ENCODE results near the gene MACROH2A2.
"Not testable (repeated sequence)": the region's sequence is repeated elsewhere in the genome, so short reads cannot be mapped to it uniquely, and the experiment has no call there.

MACROH2A2 gene

DNA sequence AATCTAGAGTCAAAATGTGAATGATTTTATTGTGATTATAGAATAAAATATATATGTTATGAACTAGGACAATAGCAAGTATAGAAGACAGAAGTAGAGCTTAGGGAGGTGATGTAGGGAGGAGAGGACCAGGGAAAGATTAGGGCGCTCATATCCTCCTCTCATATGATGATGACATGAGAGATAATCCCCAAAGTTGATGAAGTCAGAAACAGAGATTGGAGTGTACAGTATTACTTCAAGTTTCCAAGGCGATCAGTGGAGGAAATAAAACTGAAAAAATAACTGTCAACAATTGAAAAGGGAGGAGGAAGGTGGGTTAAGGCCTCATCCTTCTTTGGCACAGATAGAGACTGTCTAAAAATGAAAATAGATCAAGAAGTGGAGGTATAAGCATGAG lies 14.9 kb downstream of the MACROH2A2 start:
- DNase-seq (ENCODE audit: low read depth in 2 of 2): no peak

DNA sequence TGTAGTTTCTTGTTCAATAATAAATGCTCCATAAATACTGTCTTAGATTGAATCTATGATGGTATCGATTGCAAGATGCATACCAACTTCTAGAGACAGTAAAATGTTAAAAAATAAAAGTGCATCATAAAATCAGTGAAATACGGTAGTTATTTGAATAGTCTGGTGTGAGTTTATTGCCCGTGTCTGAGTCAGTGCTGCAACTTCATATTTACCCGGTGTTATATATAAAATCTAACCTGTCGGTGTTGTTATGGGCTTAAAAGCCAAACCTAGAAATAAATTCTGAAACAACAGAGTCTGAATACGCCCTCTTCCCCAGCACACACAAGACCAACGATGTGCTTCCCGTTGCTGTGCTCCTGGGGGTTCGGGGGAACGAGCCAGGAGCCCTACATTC lies 16.3 kb downstream of the MACROH2A2 start:
- DNase-seq (ENCODE audit: low read depth in 2 of 2): no peak

DNA sequence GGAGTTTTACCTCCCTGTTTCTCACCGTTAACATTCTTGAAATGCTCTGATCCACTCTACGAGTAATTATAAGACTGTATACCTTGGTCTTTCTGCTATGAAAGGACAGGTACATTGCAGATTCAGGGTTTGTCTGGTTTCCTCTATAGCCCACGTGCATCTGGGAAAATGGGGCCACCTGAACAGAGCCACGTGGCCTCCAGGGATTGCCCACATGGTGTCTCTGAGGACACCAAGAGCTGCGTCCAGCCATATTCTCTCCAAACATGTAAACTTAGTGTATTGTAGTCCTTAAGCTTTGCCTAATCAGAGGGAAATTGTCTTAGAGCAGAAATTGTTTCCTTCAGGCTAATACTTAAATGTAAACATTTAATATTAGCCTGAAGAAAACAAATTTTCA lies 16.7 kb downstream of the MACROH2A2 start:
- DNase-seq (ENCODE audit: low read depth in 2 of 2): no peak

DNA sequence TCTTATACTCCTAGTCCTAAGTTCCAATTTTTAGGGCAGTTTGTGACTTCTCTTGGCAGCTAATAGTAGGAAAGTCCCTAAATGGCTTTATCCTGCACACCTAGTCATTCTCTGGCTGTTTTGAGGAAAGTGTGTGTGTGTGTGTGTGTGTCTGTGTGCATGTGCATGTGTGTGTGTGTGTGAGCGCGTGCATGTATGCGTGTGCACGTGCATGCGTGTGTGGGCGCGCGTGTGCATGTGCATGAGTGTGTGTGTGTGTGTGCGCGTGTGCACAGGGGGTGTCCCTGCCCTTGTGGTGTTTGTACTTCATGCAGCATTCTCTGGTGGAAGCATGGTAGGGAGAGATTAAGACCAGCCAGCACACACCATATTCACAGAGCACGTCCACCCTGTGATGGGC lies 18.2 kb downstream of the MACROH2A2 start:
- DNase-seq (ENCODE audit: low read depth in 2 of 2): no peak

- no peak for DNase-seq (ENCODE audit: low read depth in 2 of 2)
These were observed 21.5 kb downstream of the MACROH2A2 start for GRCh38 chr10:70074165-70074564.

DNA sequence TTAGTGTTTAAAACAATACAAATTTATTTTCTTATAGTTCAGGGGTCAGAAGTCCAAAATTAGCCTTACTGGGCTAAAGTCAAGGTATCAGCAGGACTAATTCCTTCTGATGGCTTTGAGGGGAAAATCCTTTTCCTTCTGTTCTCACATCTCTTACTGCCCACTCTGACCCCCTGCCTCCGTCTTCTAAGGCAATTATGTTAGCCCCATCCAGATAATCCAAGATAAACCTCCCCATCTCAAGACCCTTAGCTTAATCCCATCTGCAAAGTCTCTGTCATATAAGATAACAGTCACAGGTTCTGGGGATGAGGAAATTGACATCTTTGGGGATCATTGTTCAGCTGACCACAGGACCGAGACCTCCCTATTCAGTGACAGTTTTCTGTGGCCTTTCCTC lies 22.3 kb downstream of the MACROH2A2 start:
- no peak for DNase-seq (ENCODE audit: low read depth in 2 of 2)

DNA sequence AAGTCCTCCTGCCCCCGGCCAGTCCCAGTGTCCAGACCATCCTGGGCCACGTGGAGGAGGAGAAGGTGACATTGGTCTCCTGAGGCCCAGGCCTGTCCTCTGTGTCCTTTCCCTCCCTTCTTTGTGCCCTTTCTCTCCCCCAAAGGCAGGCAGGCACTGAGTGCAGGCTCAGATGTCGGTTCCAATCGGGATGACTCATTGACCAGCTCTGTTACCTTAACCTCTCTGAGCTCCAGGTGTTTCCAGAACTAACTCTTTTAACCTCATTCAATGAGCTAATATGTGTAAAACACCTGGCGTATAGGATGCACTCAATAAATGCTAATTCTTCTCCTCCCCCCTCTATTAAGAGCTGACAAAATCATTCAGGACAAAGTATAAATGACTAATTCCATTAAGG lies 25.7 kb downstream of the MACROH2A2 start:
- no peak for DNase-seq (ENCODE audit: low read depth in 2 of 2)

DNA sequence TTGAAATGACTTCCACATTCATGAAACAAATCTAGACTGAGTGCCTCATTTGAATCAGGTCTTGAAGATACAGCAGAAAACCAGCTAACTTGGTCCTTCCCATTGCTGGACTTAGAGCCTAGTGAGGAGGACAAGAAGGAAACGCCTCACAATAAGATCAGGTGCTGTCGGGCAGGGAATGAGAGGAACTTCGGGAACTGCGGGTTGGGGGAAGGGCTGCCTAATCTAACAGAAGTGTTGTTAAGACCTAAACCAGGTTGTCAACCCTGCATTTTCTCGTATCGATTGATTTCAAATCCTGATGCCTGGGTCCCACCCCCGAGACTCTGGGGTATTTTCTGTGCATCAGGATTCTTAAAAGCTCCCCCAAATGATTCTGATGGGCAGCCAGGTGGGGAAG lies 26.3 kb downstream of the MACROH2A2 start:
- DNase-seq (ENCODE audit: low read depth in 2 of 2): no peak

GRCh38 chr10:70080789-70081188 lies 28.1 kb downstream of the MACROH2A2 start:
- DNase-seq (ENCODE audit: low read depth in 2 of 2): not testable (repeated sequence)

DNA sequence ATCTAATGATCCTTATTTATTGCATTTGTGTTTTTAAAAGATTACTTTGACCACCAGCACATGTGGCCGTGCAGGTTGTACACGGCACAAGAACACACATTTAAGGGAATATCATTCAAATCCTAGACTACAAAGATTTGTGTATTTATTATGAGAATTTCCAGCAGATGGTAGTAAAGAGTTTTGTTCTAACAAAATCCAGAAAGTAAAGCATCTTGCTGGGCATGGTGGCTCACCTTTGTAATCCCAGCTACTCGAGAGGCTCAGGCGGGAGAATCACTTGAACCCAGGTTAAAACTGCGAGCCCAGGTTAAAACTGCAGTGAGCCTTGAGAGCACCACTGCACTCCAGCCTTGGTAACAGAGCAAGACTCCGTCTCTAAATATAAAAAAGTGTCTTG lies 31.5 kb downstream of the MACROH2A2 start:
- no peak for DNase-seq (ENCODE audit: low read depth in 2 of 2)

DNA sequence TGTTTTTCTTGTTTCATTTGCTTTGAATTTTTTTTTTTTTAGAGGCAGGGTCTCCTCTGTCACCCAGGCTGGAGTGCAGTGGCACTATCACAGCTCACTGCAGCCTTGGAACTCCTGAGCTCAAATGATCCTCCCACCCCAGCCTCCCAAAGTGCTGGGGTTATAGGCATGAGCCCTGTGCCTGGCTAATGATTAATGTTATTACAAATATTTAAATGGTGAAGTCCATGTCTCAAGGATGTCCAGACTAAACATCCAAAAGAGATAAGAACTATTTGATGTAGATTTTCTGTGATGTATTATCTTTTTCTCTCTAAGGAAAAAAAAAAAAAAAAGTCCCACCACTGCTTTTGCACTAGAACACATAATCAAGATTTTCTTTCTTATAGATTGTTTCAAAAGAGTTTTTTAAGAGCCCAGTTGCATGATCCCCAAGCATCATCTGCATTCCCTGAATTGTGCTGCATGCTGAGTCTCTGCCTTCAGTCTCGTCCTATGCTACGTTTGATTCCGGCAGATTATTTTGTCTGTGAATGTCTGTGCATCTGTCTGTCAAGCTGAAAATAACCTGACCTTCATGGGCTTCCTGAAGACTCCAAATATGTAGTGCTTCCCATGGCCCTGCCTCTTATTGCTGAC lies 33.4 kb downstream of the MACROH2A2 start:
- DNase-seq (ENCODE audit: low read depth in 2 of 2): no peak

DNA sequence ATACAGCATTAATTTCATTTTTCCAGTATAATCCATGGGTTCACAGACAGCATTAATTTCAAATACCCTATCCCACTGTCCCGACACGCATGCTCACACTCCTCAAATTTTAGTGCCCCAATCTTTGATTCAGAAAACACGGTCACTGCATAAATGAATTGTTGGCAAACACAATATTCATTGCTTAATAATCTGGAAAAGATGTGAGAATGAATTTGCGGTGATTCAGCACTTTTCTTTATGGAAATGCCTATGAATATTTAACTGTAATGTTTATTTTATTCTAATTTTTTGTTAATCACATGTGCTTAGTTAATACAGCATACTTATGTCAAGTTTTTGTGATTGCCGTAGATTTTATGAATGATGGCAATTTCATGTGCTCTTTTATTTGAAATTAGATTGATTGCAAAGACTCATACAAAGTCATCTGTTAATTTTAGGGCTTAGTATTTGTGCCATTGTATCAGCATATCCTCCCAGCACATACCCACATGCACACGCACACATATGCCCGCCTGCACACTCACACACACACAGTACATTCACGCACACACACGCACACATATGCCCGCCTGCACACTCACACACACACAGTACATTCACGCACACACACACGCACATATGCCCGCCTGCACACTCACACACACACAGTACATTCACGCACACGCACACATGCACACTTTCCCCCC lies 35.1 kb downstream of the MACROH2A2 start:
- no peak for DNase-seq (ENCODE audit: low read depth in 2 of 2)

DNA sequence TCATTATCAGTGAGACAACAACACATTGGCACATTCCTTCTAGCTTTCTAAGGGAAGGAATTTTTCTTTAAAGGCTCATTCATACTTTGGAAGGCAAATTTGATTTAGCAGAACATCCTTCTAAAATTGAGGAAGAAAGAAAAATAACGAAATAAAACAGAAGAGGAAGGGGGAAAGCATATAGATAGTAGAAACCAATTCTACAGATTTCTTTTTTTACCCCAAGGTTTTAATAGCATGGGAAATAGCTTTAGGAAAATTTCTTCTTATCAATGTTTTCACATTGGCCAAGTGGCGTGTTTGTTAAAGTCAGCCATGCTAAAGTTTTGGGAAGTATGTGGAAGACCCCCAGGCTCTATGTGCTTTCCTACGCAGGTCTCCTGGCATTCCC lies 35.7 kb downstream of the MACROH2A2 start:
- DNase-seq (ENCODE audit: low read depth in 2 of 2): no peak

- DNase-seq (ENCODE audit: low read depth in 2 of 2): no peak
These were observed 37.4 kb downstream of the MACROH2A2 start for GRCh38 chr10:70090013-70090412.

- DNase-seq (ENCODE audit: low read depth in 2 of 2): no peak
These were observed 38.3 kb downstream of the MACROH2A2 start for GRCh38 chr10:70090951-70091350.

DNA sequence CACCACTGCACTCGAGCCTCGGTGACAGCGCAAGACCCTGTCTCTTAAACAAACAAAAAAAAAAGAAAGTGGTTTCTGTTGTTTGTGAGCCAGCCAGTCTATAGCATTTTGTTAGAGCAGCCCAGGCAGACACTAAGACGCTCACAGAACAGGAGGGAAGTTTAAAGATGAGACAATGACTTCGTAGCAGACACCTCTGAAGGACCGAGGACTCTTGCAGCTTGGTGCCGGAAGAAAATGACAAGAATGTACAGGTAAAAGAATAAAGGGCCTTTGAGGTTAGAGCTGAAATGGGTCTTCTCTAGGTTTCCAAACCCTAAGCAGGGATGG lies 39.7 kb downstream of the MACROH2A2 start:
- no peak for DNase-seq (ENCODE audit: low read depth in 2 of 2)

DNA sequence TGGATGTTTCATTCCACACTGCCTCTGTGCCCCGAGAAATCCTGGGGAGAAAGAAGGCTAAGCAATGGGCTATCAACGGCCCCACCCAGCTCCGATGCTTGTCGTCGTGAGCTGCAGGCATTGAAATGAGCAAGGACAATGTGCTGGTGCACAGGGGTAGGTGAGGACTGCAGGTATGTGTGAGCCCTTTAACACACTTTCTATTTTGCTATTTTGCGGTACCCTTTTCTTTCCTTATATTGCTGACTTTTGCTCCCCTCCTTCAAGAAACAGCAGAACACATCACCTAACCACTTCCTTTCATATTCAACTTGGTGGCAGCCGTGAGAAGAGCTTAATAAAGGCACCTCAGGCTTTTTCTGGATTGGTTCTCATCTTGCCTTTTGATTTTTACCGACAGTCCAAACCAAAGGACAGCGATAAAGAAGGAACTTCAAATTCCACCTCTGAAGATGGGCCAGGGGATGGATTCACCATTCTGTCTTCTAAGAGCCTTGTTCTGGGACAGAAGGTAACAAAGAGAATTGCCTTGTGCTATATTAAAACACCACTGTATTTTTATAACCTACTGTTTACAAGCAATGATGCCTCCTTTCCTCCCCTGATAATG lies 40.8 kb downstream of the MACROH2A2 start:
- no peak for DNase-seq (ENCODE audit: low read depth in 2 of 2)

DNA sequence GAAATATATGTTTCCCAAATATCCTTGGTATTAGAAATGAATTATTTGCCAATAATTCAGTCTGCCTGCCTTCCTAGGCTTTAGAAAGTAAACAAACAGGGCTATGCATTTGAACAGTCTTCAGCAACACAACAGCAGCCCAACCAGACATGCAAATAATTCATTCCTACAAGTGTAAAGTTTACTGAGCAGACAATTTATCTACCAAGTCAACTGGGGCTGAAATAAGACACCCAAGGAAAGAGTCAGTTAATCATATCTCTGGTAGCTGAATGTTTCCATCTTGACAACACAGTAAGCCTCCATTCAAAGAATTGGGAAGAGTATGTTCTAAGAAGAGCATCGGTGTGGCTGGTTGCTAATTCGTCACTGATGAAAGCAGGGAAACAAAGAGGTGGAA lies 41.6 kb downstream of the MACROH2A2 start:
- DNase-seq (ENCODE audit: low read depth in 2 of 2): no peak

GRCh38 chr10:70096016-70096704 lies 43.5 kb downstream of the MACROH2A2 start:
- no peak for DNase-seq (ENCODE audit: low read depth in 2 of 2)

GRCh38 chr10:70096705-70097420 lies 44.2 kb downstream of the MACROH2A2 start:
- DNase-seq (ENCODE audit: low read depth in 2 of 2): no peak

DNA sequence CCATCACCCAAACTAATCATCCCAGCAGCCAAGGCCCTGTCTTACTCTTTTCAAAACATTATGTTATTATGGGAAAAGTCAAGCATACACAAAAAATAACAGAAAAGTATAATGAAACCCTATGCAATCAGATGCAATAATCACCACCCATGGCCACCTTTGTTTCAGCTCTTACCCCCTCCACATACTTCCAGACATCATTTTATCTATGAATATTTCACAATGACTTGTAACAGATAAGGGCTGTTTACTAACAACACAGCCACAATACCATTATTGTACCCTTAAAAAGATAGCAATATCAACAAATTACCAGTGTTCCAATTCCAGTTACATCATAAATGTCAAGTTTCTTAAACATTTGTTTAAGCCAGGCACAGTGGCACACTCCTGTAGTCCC lies 44.8 kb downstream of the MACROH2A2 start:
- no peak for DNase-seq (ENCODE audit: low read depth in 2 of 2)

GRCh38 chr10:70098271-70098670 lies 45.6 kb downstream of the MACROH2A2 start:
- DNase-seq (ENCODE audit: low read depth in 2 of 2): no peak
